HG03469 (cell line): ENCODE measurements around the gene PRPF19.

Source experiments
- ATAC-seq: cut with Tn5 transposase; IDR thresholded peaks from one replicate; pipeline ENCODE4 v1.9.1; 2021; ENCODE audit warnings: mild to moderate bottlenecking, moderate library complexity, moderate number of reproducible peaks; ENCODE audit not compliant: unreplicated experiment

The PRPF19 gene

DNA sequence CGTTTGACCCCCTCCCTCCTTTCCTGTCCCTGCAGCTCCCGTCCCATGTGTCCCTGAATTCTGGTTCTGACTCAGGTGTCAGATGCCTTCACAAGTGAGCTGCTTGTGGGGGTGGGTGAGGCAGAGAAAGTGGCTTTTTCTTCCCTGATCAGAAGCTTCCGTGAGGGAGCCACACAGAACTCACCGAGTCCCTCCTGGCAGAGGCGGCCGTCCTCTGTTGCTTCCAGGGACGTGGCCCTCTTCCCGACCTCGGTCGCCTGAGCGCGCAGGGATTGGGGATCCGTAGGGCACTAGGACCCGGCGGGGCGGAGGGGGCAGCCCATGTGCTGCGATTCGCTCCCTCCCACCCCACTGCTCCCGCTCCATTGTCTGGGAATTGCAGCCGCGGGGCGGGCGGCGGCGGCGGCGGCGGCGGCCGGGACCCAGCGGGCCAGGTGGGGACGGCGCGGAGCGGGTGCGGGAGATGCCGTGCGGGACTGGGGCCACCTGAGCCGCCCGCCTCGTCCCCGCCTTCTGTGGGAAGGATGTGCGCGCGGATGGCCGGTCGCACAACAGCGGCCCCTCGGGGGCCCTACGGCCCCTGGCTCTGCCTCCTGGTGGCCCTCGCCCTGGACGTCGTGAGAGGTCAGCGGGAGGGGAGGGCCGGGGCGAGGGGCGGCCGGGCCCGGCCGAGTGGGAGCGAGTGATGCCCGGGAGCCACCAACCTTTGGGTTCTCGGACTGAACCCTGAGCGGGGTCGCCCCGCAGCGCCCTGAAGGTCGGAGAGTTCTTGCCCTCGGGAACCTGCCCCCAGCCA is 17.9 kb upstream of the PRPF19 start, which contains the start of gene TMEM132A:
Gene TMEM132A (plus strand): TSS at position 351 of the 796 bp plus-strand sequence. CDS start 174 bp downstream, at position 525.
- no peak for ATAC-seq

DNA sequence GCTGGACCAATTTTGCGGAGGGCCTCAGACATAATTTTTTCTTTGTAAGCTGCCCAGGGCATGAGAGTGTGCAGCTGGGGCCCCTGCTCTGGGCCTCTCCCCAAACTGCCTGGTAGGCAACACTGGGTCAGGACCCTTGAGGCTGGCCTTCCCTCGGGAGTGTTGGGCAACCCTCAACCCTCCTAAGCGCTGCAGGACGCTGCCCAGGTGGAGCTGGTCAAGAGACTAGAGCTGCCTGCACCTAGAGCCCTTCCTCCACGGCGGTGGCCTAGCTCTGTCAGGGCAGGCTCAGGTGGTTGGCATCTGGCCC is 17.4 kb upstream of the PRPF19 start:
- ATAC-seq: no peak

DNA sequence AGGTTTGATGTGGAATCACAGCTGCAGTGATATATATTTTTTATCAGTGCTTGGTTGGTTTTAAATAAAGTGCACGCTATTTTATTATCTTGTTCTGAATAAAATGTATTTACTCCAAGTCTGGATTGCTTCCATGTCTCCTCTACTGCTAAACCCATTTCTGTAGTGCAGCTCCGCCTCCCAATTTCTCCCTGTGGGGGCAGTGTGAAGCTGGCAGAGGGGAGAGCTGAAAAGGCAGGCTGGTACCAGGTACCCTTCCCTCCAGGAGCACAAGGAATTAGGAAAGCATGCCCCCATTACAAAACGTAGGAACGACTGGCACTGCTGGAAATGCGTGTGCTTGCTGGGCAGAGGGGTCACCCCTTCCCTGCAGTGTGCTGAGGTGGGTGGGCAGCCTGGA is 16.9 kb upstream of the PRPF19 start:
- ATAC-seq: no peak

DNA sequence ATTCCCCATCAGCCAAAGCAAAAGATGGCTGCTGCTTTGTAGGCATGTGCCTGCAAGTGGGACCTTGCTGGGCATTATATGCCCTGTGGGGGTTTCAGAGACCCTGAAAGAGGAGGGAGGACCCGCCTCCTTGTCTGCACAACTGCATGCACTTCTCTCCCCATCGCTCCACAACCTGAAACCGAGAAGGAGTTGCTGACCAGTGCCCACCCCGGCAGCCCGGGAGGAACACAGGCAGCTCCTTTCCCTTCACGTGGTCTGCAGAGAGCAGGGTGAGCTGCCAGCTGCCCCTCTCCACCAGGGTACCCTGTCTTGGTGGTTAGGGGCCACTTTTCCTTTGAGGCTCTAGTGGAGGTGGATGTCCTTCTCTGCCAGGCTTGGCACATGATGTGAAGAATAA is 16.5 kb upstream of the PRPF19 start:
- ATAC-seq: no peak

DNA sequence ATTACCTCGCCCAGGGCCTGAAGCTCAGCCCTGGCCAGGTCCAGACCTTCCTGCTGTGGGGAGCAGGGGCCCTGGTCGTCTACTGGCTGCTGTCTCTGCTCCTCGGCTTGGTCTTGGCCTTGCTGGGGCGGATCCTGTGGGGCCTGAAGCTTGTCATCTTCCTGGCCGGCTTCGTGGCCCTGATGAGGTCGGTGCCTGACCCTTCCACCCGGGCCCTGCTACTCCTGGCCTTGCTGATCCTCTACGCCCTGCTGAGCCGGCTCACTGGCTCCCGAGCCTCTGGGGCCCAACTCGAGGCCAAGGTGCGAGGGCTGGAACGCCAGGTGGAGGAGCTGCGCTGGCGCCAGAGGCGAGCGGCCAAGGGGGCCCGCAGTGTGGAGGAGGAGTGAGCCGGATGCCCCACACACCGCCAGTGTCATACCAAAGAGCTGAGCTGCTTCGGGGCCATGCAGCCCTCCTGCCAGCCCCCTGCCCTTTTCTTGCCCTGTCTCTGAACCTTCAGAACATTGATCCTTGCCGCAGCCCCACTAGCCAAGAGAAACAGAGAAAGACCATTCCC is 15.5 kb upstream of the PRPF19 start:
- ATAC-seq: no peak

DNA sequence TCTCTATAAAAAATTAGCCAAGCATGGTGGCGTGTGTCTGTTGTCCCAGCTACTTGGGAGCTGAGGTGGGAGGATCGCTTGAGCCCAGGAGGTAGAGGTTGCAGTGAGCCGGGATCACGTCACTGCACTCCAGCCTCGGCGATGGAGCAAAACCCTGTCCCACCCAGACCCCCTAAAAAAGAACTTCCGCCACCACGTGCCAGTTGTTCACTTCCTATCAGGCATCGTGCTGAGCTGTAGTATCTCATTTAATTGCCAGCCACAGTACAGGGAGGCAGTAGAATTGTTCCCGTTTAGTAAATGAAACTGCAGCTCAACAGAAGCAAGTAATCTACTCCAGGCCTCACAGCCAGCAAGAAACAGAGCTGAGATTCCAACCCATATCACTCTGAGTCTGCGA is 14.9 kb upstream of the PRPF19 start:
- no peak for ATAC-seq

DNA sequence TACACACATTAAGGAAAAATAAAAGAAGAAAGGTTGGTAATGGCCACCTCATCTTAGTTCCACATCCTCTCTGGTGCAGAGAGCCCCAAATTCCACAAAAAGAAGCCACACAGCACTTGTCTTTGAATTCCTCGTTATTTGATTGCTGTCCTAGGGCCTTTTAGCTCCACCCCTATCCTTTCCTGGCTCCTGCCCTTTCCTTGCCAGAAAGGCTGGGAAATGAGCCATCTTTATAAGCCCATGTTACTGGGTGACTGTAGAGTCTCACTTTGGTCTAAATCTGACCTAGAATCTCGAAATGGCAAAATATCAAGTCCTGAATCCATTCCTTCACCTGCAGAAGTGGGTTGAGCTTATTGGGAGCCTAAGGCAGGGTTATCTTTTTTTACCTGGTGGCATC is 13.6 kb upstream of the PRPF19 start:
- ATAC-seq: no peak

DNA sequence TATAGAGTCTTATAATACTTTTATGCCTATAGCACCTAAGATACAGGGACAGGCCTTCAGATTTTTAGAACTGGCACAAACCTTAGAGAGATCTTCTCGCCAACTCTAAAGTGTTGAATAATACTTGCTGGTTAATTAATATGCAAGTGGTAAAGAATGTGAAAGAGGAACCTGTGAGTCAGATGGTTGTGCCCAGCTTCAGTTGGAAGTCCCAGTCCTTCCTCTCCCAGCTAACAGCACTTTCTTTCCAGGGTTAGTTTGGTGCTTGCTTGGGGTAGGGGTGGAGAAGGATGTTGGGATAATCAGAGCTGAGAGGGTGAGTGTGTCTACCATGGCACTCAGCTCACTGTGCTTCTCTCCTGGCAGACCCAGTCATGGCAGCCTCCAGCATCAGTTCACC is 12.9 kb upstream of the PRPF19 start:
- no peak for ATAC-seq

DNA sequence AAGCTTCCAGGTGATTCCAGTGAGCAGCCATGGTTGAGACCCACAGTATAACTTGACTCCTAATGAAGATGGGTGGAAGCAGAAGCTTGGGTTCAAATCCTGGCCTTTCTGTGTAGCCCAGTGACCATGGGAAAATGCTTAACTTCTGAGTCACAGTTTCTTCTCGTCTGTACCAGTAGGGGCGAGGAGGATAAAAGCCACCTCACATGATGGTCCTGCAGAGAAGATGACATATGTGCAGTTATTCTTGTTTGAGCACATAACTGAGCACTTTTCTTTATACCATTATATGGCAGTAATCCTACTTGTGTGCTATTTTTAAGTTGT is 12.5 kb upstream of the PRPF19 start:
- no peak for ATAC-seq

DNA sequence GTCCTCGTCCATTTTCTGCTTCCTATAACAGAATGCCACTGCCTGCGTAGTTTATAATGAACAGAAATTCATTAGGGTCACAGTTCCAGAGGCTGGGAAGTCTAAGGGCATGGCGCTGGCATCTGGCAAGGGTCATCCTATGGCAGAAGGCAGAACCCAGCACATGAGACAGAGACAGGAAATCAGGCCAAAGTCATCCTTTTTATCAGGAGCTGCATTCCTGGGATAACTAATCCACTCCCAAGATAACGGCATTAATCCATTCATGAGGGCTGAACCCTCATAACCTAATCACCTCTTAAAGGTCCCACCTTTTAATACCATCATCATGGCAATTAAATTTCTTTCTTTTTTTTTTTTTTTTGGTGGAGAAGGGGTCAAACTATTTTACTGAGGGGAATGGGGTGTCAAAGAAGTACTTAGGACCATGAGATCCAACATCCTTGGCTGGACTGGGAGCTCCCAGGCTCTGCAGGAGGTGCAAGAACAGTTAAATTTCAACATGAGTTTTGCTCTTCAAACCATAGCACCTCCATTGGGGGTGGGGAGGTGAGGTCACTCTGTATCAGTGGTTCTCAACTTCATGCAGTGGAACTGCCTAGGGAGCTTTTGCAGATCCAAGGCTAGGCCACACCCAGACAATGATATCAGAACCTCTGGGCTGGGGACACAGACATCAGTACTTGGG is 12.0 kb upstream of the PRPF19 start:
- ATAC-seq: no peak

DNA sequence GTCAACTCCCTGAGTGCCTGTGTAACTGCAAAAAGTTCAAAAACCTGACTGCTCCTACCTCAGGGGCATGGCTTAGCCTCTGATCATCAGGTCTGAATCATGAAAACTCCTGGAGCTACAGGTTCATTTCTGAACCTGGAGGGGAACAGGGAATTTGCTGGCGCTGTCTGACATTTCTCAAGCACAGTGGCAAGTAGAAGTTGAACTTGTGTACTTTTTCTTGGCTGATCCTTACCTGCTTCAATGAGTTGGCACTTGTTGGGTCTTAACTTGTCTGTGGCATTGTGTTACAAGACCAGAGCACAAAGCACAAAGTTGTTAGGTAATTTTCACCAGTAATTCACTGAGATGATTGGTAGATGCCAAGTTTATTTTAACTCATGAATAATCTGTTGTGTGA is 10.9 kb upstream of the PRPF19 start:
- ATAC-seq: no peak

DNA sequence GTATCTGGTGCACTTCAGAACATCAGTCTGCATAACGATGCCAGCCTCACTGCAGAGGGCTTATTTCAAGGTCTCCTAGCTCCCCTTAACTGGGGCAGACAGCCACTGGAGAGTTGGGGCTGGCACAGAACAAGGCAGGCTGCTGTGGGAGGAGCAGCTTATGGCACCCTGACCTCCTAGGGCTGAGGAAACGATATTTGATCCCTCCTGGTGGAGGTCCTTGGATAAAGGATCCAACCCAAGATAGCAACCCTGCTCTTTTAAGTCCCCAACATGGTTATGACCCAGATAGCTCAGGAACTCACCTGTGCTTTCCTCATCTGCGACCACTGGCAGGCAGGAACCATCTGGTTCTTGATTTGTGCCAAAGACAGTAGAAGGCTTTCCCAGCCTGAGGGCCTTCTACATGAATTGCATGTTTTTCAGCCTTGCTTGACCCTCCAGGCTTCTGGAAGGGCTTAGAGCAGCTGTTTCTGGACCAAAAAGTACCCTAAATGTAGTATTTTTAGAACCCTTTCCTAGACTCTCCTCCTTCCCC is 10.4 kb upstream of the PRPF19 start:
- no peak for ATAC-seq

DNA sequence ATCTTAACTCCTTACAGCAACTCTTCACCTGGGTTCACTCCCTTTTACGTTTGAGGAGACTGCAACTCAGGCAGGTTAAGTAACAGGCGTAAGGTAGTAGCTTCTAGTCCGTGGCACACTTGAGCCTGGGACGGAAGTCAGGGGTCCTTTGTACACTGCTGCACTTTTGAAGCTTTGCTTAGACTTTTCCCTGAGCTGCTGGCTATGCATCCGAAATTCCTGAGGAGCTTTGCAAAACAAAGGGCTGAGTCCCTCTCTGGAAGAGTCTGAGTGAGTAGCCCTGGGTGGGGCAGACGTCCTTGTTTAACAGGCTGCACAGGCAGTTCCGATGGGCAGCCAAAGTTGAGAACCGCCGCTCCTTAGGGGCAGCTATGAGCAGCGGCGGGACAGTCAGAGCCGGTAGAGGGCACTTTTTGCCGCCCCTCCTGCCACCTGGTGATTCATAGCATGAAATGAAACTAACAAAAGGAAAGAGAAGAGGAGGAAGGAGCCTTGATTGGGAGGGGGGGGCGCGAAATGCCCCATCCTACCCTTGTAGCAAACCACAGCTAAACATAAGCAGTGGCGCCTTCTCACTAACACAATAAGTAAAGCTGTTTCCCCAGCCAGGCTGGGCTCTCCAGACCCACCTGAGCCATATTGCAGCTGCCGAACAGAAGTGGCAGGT is 9.0 kb upstream of the PRPF19 start:
- ATAC-seq: no peak

DNA sequence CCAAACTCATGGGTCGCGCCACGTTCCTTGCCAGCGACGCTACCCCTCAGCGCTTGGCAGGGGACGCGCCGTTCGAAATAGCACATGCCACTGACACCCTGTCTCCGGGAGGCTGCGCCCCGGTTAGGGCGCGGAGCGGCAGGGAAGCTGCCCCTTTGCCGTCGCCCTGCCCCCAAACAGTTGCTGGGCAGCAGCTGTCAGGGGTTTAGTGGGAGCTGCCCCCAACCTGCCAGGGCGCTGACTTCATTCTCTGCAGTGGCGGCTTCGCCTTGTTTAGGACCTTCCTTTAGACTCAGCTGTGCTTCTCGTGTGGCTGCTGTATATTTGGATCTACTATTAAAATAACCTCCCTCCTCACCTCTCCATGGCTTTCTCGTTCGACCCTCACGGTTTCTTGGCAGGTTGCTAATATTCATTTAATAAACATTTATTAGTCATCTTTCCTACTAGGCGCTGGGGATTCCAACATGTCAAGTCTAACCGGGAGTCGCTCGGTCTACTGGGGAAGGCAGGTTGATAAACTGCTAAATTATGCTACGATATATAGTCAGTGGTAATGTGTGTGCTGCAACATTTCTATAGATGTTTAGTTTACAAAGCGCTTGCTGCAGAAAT is 8.4 kb upstream of the PRPF19 start:
- ATAC-seq: peak; percentile 11

DNA sequence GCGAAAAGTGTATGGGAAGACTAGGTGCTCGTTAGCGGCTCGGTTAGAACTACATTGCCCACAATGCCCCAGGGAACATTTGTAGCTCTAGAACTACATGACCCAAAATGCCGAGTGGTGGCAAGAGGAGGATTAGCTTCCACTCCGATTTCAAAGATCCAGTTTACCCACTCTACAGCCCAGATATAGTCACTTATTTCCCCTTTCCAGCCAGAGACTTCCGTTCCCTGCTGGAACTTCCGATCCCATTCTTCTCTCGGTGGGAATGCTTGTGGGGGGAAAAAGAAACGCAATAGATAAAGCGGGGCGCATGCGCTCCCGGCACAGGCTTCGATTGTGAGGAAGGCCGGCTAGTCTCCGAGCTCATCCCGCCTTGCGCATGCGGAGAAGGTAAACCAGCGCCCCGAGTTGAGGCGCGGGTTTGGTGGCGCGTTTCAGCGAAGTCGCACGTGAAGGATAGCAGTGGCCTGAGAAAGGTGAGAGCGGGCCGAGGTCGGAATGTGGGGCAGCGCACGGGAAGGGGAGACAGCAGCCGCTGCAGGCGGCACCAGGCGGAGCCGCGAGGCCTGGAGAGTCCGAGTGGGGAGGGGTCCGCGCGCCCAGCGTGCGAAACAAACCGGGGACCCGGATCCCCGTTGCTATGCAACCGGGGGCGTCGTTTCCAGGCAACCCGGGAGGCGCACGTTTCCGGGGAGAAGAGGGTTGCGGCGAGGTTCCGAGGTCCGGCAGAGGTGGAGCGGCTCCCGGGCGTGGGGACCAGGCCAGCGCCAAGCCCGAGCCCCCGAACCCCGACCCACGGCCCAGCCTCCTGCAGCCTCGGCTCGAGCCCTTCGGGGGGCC is 7.6 kb upstream of the PRPF19 start, which contains the start of gene TMEM109:
Gene TMEM109 (plus strand): TSS at position 366 of the 840 bp plus-strand sequence. CDS start 5,536 bp downstream, outside the sequence.
- ATAC-seq: peak; percentile 31

DNA sequence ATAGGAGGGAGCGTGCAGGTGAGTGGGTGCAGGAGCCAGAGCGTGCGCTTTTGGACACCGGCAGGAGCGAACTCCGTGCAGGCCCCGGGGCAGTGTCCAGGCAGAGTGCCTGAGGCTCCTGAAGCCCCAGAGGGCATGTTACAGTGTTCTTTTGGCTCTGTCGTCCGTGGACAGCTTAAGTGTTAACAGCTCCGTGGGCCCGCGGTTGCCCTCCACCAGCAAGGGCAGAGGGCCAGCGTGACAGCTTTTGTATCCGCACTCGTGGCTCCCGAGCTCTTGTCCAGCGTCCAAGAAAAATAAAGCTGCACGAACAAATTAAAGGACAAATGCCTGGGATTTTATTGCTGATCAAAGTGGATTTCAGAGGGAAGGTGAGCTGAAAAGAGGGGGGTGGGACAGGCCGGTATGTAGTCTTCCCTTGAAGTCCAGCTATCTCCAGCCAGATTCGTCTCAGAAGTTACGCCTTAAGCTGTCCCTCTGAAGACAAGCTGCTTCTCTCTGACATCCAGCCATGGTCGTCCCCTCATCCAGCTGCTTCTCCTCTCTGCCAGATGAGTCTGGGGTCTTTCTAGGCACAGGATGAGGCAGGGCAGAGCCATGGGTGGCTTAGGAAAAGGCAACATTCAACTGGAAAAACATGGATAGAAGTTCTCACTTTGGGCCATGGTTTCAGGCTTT is 6.6 kb upstream of the PRPF19 start:
- ATAC-seq: no peak

DNA sequence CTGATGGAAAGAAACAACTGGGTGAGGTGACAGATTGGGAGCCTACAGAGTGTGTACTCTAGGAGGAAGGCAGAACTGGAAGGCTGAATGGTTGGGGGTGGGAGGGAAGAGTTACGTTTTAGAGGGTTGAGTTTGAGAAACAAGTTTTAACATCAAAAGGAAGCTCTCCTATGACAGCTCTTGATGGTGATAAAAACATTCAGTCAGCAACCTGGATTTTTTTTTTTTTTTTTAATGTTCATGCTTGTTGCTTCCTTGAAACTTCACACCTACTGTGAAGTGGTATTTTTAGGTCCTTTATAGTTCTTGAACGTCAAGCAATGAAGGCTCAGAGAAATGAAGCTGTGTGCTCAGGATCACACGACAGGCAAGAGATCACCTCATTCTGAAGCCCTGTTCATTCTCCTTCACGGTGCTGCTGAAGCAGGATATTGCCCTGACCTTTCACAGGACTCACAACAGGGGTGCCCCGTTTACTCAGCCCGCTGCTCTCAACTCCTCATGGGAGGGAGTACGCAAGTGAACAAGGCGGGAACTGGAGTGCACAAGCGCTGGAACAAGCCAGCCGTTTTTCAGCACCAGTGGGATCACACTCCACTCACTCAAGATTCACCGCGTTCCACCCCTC is 6.0 kb upstream of the PRPF19 start:
- ATAC-seq: no peak

DNA sequence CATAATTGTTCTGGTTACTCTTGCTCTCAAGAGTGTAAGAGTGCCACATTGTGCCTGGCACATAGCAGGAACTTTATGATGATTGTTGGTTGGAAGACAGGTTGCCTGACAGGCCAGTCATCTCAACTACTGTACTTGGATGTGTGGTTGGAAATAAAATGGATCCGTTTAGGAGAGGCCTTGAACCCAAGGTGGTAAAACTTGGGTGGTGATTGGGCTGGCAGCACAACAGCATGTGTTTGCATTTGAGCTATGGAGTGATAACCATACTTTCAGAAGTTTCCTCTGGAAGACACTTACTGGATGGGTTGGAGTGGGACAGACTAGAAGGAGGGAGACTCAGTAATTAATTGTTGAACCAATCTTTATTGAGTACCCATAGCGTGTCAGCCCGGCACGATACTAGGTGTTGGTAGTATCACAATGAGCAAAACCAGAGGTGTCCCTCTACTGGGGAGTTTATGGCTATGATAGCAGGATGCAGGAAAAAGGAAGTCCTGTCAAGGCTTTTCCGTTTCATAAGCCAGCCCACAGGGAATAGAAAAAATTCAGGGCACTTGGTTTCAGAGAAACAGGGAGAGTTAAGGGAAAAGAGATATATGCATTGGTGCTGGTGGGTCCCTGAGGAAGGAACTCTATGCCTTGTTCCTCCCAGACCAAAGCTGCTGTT is 4.5 kb upstream of the PRPF19 start:
- ATAC-seq: no peak

DNA sequence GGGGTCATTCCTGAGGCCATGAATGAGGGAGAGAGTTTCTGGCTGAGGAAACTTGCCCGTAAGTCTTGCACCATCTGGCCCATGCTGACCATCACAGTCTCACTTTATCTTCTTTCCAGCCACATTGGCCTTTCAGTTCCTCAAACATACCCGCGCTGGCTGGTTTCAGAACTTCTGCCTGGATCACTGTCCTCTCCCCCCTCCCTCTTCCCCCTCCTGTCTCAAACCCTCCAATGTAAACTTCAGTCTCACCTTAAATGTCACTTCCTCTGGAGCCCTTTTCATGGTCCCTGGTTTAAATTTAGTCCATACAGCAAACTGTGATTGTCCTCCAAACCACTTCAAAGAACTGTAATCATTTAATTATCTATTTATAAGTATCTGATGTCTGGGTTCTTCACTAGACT is 3.9 kb upstream of the PRPF19 start:
- no peak for ATAC-seq
